HEK293 (cell line): ENCODE data around the gene LAMB2.

Experiments
- CTCF ChIP-seq: fragments of 450-650 bp; formaldehyde crosslinking; IDR thresholded peaks from 2 replicates; pipeline ENCODE4 v1.5.1; 2016; ENCODE audit warnings: missing biosample characterization, missing genetic modification characterization
- YY1 ChIP-seq: fragments of 450-650 bp; formaldehyde crosslinking; IDR thresholded peaks from 2 replicates; pipeline ENCODE4 v1.5.1; 2018; ENCODE audit warnings: missing biosample characterization, missing genetic modification characterization
- ZNF335 ChIP-seq: fragments of 450-650 bp; formaldehyde crosslinking; conservative IDR thresholded peaks from 2 replicates; pipeline ENCODE4 v1.5.1; 2016; ENCODE audit warnings: missing biosample characterization, missing genetic modification characterization
- ZNF37A ChIP-seq: fragments of 450-650 bp; IDR thresholded peaks from 2 replicates; pipeline ENCODE4 v1.5.1; 2018; ENCODE audit warnings: missing biosample characterization, missing genetic modification characterization
- TF ChIP-seq, protein P1 (sequence below): fragments of 450-650 bp; formaldehyde crosslinking; optimal IDR thresholded peaks from 2 replicates; pipeline ENCODE3; 2016; ENCODE audit warnings: missing biosample characterization, mild to moderate bottlenecking, missing genetic modification characterization
- TF ChIP-seq, protein P2 (sequence below): fragments of 450-650 bp; formaldehyde crosslinking; IDR thresholded peaks from 2 replicates; pipeline ENCODE4 v1.5.1; 2016; ENCODE audit warnings: missing biosample characterization, missing genetic modification characterization

- TF ChIP-seq CTCF (tag by site-specific recombination) (no peak), YY1 (tag by site-specific recombination) (no peak), ZNF335 (tag by site-specific recombination) (no peak), ZNF37A (tag by site-specific recombination) (no peak)
- TF ChIP-seq, protein P1, sequence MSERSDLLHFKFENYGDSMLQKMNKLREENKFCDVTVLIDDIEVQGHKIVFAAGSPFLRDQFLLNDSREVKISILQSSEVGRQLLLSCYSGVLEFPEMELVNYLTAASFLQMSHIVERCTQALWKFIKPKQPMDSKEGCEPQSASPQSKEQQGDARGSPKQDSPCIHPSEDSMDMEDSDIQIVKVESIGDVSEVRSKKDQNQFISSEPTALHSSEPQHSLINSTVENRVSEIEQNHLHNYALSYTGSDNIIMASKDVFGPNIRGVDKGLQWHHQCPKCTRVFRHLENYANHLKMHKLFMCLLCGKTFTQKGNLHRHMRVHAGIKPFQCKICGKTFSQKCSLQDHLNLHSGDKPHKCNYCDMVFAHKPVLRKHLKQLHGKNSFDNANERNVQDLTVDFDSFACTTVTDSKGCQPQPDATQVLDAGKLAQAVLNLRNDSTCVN, result no peak
- TF ChIP-seq, protein P2, sequence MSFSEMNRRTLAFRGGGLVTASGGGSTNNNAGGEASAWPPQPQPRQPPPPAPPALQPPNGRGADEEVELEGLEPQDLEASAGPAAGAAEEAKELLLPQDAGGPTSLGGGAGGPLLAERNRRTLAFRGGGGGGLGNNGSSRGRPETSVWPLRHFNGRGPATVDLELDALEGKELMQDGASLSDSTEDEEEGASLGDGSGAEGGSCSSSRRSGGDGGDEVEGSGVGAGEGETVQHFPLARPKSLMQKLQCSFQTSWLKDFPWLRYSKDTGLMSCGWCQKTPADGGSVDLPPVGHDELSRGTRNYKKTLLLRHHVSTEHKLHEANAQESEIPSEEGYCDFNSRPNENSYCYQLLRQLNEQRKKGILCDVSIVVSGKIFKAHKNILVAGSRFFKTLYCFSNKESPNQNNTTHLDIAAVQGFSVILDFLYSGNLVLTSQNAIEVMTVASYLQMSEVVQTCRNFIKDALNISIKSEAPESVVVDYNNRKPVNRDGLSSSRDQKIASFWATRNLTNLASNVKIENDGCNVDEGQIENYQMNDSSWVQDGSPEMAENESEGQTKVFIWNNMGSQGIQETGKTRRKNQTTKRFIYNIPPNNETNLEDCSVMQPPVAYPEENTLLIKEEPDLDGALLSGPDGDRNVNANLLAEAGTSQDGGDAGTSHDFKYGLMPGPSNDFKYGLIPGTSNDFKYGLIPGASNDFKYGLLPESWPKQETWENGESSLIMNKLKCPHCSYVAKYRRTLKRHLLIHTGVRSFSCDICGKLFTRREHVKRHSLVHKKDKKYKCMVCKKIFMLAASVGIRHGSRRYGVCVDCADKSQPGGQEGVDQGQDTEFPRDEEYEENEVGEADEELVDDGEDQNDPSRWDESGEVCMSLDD (tag by site-specific recombination), result no peak
Measured at GRCh38 chr3:49148159-49148558, 15.3 kb upstream of the LAMB2 start.
